GM12878 (cell line): ENCODE results near the gene PITPNM3.

ENCODE experiments used
- CBX5 ChIP-seq: sonication (generic); IDR thresholded peaks from 2 replicates; pipeline ENCODE4 v1.6.1; 2016; ENCODE audit warnings: low read depth, moderate library complexity, mild to moderate bottlenecking, inconsistent platforms
- JUNB ChIP-seq: IDR thresholded peaks from 2 replicates; pipeline ENCODE4 v1.6.1; 2016; ENCODE audit warnings: antibody characterized with exemption, mild to moderate bottlenecking
- RB1 ChIP-seq: fragments of 450-650 bp; formaldehyde crosslinking; IDR thresholded peaks from 2 replicates; pipeline ENCODE4 v1.6.1; 2017; ENCODE audit warnings: mild to moderate bottlenecking, borderline replicate concordance
- SP1 ChIP-seq: IDR thresholded peaks from one replicate; pipeline ENCODE4 v1.6.1; 2011; ENCODE audit warnings: low read depth, low read length
- TF ChIP-seq, protein P1 (sequence below): IDR thresholded peaks from 2 replicates; pipeline ENCODE4 v1.6.1; 2012; ENCODE audit warnings: low read depth, low read length, improper control_type of control experiment
- TF ChIP-seq, protein P2 (sequence below), 3 experiments: IDR thresholded peaks in 2 of 3; conservative IDR thresholded peaks in 1 of 3; 2 replicates each; pipeline ENCODE4 v1.5.1; 2011; ENCODE audit warnings: low read depth in 3 of 3, low read length in 3 of 3, mild to moderate bottlenecking in 3 of 3, control low read depth in 2 of 3, moderate library complexity in 2 of 3, inconsistent platforms in 1 of 3, mixed read lengths in 1 of 3; ENCODE audit not compliant: control insufficient read depth in 2 of 3, insufficient read depth in 1 of 3; ENCODE audit errors: extremely low read depth in 1 of 3
- TF ChIP-seq, protein P3 (sequence below): fragments of 450-650 bp; formaldehyde crosslinking; IDR thresholded peaks from 2 replicates; pipeline ENCODE4 v1.5.0; 2022; ENCODE audit warnings: mild to moderate bottlenecking, missing genetic modification characterization

DNA sequence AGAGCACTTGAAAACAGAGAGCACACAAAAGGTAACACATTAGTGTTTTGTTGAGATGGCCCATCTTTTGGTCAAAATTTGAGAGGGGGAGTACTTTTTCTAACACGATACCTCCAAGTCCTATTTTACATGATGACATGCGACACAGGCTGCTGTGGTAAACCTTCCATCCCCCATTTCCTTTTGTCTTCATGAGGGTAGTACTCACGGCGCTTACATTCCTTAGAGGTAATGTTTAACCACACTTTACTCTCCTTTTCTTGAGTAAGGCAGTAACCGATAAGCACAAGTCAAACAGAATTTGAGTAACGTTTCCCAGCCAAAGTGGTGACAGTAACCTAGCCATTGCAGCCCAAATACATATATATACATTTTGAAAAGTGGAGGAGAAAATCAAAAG, 35.8 kb upstream of the PITPNM3 start:
- TF ChIP-seq, protein P1, sequence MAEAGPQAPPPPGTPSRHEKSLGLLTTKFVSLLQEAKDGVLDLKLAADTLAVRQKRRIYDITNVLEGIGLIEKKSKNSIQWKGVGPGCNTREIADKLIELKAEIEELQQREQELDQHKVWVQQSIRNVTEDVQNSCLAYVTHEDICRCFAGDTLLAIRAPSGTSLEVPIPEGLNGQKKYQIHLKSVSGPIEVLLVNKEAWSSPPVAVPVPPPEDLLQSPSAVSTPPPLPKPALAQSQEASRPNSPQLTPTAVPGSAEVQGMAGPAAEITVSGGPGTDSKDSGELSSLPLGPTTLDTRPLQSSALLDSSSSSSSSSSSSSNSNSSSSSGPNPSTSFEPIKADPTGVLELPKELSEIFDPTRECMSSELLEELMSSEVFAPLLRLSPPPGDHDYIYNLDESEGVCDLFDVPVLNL: no peak
- TF ChIP-seq SP1 (no peak), RB1 (no peak), JUNB (no peak), CBX5 (no peak)
- TF ChIP-seq, protein P2, sequence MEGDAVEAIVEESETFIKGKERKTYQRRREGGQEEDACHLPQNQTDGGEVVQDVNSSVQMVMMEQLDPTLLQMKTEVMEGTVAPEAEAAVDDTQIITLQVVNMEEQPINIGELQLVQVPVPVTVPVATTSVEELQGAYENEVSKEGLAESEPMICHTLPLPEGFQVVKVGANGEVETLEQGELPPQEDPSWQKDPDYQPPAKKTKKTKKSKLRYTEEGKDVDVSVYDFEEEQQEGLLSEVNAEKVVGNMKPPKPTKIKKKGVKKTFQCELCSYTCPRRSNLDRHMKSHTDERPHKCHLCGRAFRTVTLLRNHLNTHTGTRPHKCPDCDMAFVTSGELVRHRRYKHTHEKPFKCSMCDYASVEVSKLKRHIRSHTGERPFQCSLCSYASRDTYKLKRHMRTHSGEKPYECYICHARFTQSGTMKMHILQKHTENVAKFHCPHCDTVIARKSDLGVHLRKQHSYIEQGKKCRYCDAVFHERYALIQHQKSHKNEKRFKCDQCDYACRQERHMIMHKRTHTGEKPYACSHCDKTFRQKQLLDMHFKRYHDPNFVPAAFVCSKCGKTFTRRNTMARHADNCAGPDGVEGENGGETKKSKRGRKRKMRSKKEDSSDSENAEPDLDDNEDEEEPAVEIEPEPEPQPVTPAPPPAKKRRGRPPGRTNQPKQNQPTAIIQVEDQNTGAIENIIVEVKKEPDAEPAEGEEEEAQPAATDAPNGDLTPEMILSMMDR (IDR thresholded peaks at IDR 0.05 in 2 of 3, conservative IDR thresholded peaks at IDR 0.05 in 1 of 3; ENCODE audit: control insufficient read depth in 2 of 3, extremely low read depth in 1 of 3, insufficient read depth in 1 of 3, low read depth in 3 of 3, low read length in 3 of 3): no peak
- TF ChIP-seq, protein P3, sequence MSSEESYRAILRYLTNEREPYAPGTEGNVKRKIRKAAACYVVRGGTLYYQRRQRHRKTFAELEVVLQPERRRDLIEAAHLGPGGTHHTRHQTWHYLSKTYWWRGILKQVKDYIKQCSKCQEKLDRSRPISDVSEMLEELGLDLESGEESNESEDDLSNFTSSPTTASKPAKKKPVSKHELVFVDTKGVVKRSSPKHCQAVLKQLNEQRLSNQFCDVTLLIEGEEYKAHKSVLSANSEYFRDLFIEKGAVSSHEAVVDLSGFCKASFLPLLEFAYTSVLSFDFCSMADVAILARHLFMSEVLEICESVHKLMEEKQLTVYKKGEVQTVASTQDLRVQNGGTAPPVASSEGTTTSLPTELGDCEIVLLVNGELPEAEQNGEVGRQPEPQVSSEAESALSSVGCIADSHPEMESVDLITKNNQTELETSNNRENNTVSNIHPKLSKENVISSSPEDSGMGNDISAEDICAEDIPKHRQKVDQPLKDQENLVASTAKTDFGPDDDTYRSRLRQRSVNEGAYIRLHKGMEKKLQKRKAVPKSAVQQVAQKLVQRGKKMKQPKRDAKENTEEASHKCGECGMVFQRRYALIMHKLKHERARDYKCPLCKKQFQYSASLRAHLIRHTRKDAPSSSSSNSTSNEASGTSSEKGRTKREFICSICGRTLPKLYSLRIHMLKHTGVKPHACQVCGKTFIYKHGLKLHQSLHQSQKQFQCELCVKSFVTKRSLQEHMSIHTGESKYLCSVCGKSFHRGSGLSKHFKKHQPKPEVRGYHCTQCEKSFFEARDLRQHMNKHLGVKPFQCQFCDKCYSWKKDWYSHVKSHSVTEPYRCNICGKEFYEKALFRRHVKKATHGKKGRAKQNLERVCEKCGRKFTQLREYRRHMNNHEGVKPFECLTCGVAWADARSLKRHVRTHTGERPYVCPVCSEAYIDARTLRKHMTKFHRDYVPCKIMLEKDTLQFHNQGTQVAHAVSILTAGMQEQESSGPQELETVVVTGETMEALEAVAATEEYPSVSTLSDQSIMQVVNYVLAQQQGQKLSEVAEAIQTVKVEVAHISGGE (CRISPR knock-in tag): no peak
